NB4 (cell line): ENCODE results near the gene ARID3C.

Experiments
- DNase-seq: peaks from one replicate; pipeline ENCODE4 v3.0.0; 2010; ENCODE audit warnings: low read depth
- H3K4me3 ChIP-seq: one replicate; pipeline ENCODE4 v1.5.1; 2011; ENCODE audit warnings: mild to moderate bottlenecking, low read depth, low read length, moderate library complexity
- MYC ChIP-seq: IDR thresholded peaks from 2 replicates; pipeline ENCODE4 v1.6.1; 2011; ENCODE audit warnings: low read depth, low read length
- POLR2A ChIP-seq: IDR thresholded peaks from 2 replicates; pipeline ENCODE4 v1.6.1; 2011; ENCODE audit warnings: mild to moderate bottlenecking; ENCODE audit not compliant: insufficient read length; ENCODE audit errors: extremely low read depth
- TF ChIP-seq, protein P1 (sequence below): IDR thresholded peaks from 2 replicates; pipeline ENCODE4 v1.6.1; 2011; ENCODE audit warnings: low read depth, low read length
- TF ChIP-seq, protein P2 (sequence below): IDR thresholded peaks from one replicate; pipeline ENCODE4 v1.5.1; 2012; ENCODE audit warnings: low read depth, low read length

ARID3C gene

DNA sequence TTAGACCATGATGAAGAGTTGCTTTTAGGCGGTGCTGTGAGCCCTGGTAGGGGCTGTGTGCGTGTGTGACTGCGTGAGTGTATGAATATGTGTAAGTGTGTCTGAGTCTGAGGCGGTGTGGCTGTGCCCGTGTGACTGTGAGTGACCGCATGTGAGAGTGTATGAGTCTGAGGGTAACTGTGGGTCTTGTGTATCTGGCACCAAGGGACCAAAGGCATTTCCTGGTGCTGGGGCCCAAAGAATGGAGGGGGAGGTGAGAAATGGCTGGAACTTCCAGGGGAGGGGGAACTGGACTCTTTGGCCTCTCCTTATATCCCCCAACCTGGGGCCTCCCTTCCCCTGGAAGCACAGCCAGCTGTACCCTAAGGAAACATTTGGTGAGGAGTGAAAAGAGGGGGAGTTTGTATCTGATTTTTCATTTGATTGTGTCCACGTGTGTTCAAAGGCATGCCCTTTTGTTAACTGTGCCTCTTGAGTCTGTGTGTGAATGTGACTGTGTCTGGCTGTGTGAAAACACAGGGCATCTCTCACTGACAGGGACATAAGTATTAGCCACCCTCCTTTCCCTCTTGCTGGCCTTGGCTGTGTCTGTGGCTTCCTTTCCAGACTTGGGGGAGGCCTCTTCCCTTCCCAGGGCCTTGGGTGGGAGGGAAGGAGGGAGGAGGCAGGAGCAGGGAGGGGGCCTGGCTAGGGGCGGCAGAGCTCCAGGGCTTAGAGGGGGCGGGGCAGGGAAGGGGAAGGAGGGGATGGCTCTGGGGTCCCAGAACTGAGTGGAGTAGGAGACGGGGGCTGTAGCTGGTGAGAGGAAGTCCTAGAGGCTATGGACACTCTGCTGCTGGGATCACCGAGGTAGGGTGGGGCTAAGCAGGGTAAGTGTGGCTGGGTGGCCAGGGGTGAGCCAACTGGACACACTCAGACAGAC, 24.5 kb upstream of the ARID3C start:
- no peak for DNase-seq
- H3K4me3 ChIP-seq: no peak overlapping the region
- TF ChIP-seq POLR2A (no peak), MYC (no peak)
- TF ChIP-seq, protein P1, sequence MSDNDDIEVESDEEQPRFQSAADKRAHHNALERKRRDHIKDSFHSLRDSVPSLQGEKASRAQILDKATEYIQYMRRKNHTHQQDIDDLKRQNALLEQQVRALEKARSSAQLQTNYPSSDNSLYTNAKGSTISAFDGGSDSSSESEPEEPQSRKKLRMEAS: no peak
- TF ChIP-seq, protein P2, sequence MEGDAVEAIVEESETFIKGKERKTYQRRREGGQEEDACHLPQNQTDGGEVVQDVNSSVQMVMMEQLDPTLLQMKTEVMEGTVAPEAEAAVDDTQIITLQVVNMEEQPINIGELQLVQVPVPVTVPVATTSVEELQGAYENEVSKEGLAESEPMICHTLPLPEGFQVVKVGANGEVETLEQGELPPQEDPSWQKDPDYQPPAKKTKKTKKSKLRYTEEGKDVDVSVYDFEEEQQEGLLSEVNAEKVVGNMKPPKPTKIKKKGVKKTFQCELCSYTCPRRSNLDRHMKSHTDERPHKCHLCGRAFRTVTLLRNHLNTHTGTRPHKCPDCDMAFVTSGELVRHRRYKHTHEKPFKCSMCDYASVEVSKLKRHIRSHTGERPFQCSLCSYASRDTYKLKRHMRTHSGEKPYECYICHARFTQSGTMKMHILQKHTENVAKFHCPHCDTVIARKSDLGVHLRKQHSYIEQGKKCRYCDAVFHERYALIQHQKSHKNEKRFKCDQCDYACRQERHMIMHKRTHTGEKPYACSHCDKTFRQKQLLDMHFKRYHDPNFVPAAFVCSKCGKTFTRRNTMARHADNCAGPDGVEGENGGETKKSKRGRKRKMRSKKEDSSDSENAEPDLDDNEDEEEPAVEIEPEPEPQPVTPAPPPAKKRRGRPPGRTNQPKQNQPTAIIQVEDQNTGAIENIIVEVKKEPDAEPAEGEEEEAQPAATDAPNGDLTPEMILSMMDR: no peak

DNA sequence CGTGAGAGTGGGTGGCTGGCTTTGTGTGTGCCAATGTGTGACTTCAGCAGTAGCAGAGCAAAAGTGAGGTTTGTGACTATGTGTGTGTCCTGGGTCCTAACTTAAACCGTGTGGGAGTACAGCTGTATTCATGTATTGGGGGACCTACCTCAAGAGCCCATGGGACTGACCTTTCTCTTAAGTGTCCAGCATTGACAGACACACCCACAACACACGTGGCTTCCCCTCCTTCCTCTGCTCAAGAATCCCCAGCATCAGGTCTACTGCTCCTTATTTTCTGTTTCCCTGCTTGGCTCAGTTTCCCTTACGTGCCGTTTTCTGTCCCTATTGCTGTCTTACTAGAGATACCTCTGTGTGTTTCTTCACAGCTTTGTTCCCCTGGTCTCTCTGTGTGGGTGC, 23.7 kb upstream of the ARID3C start:
- TF ChIP-seq, protein P2: no peak
- TF ChIP-seq POLR2A (no peak), MYC (no peak)
- TF ChIP-seq, protein P1: no peak
- H3K4me3 ChIP-seq: no peak overlapping the region
- DNase-seq: no peak

DNA sequence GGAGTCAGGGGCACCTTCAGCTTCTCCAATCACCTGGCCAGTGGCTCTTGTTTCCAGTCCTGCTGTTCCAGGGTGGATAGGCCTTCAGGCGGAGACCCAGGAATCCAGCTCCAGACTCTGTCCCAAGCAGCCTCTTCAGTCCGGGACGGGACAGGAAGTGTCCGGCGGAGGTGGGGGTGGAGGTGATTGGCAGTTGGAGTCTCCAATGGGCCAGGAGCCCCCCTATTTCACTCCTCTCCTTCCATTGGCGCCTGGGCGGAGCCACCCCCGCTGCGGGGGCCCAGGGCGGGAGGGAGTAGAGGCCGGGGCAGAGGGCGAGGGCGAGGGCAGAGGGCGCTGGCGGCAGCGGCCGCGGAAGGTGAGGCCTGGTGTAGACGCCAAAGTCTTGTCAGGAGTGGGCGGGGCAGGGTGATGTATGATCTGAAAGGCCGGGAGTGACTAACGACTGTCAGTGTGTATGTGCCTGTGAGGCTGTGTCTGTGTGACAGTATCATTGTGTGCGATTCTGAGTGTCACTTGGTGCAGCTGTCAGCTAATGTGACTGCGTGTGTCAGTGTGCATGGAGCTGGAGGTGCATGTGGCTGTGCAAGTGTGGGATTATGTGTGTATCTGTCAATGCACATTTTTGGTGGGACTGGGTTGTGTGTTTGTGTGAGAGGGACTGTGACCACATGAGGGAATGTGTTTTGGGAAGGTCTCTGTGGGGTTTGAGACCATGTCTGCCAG, 23.2 kb upstream of the ARID3C start, which contains the start of gene IL11RA:
Gene IL11RA, plus strand, starts transcription at position 310 of the 726 bp plus-strand sequence. CDS start 3,033 bp downstream, outside the sequence.
- DNase-seq: no peak
- TF ChIP-seq, protein P1: no peak
- no peak for TF ChIP-seq MYC
- TF ChIP-seq POLR2A: no peak
- TF ChIP-seq, protein P2: no peak
- H3K4me3 ChIP-seq: no peak within 1 kb of the TSS

DNA sequence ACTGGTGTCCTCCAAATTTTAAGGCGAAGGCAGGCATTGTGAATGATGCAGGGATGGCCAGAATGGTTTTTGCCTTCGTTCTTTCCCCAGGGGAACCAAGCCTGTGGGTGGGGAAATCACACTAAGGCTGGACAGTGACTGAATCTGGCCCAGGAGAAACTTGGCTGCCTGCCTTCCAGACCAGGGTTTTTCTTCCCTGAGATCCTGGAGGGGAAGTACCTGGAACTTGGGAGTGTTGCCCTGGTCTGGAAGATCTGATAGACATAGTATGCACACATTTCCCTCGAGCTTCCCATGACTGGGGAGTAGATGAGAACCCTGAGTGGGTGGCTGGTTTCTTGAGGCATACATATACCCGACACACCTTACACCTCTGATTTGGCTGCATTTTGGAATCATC, 22.5 kb upstream of the ARID3C start:
- H3K4me3 ChIP-seq: no peak overlapping the region
- TF ChIP-seq POLR2A (no peak), MYC (no peak)
- TF ChIP-seq, protein P1: no peak
- TF ChIP-seq, protein P2: no peak
- no peak for DNase-seq

DNA sequence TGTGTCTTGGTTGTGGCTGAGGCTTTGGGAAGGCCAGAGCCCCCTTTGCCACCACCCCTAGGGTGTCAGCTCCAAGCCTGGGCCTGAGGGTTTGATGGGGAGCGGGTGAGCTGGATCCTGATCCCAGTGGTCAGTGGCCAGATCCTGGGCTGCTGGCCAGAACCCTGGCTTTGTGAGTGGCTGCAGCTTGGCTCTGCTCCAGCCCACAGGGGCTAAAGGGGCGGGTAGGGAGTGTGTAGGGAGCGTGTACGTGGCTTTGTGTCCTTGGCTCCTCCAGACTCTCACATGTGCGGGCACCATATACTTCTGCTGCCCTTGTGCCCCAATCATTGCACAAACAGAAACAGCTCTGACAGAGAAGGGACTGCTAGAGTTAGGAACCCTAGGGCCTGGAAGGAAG, 21.9 kb upstream of the ARID3C start:
- no peak for DNase-seq
- TF ChIP-seq POLR2A: no peak
- no peak overlapping the region for H3K4me3 ChIP-seq

DNA sequence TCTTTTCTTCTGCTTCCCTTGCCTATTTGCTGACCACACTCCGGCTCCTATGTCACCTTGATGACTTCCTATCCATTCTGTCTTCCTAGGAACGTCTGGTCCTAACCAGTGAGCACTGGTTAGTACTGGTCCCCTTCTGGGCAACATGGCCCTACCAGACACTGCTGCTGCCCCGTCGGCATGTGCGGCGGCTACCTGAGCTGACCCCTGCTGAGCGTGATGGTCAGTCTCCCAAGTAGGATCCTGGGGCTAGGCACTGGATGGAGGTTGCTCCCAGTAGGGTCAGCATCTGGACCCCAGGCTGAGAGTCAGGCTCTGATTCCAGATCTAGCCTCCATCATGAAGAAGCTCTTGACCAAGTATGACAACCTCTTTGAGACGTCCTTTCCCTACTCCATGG, 19.8 kb upstream of the ARID3C start:
- DNase-seq: no peak
- no peak overlapping the region for H3K4me3 ChIP-seq
- TF ChIP-seq, protein P1: no peak
- no peak for TF ChIP-seq POLR2A
- TF ChIP-seq MYC: no peak
- TF ChIP-seq, protein P2: no peak
